ENCODE data around the gene NT5C3A.

GRCh38 chr7:33072471-33072870 lies 9.9 kb upstream of the NT5C3A start:
- TF ChIP-seq POLR2A (IDR thresholded peaks at IDR 0.05; ENCODE audit: low read depth, low read length) (no peak), TAF1 (IDR thresholded peaks at IDR 0.05; ENCODE audit: borderline replicate concordance, low read depth, low read length) (no peak)
